Karpas-422 (cell line): ENCODE measurements around the gene SLC38A5. TPM values are rescaled to one million over a fixed set of nuclear protein-coding genes. Genes with fewer than 3 reads are reported as not detected.
A peak's percentile ranks its signal among the peaks of the same experiment; 100 is the strongest.
"Not testable (repeated sequence)": the region's sequence is repeated elsewhere in the genome, so short reads cannot be mapped to it uniquely, and the experiment has no call there.

Experiments used
- DNase-seq: peaks from one replicate; pipeline ENCODE4 v3.0.0-alpha.2; 2015
- H2AFZ ChIP-seq: fragments of 200-600 bp; sonication (generic); 2 replicates; pipeline ENCODE4 v1.6.1; 2014; ENCODE audit warnings: antibody characterized with exemption, low read length, mixed read lengths
- H3K27ac ChIP-seq: fragments of 200-600 bp; sonication (generic); 2 replicates; pipeline ENCODE4 v1.5.1; 2014; ENCODE audit warnings: mild to moderate bottlenecking, low read length, moderate library complexity
- H3K27me3 ChIP-seq: fragments of 200-600 bp; sonication (generic); 2 replicates; pipeline ENCODE4 v1.6.1; 2014; ENCODE audit warnings: low read length, mixed read lengths
- H3K36me3 ChIP-seq: fragments of 200-600 bp; sonication (generic); 2 replicates; pipeline ENCODE4 v1.6.1; 2014; ENCODE audit warnings: low read length, mixed read lengths; ENCODE audit not compliant: insufficient read depth
- H3K4me1 ChIP-seq: fragments of 200-600 bp; sonication (generic); 2 replicates; pipeline ENCODE4 v1.6.1; 2014; ENCODE audit warnings: mild to moderate bottlenecking, low read length, mixed read lengths
- H3K4me2 ChIP-seq: fragments of 200-600 bp; sonication (generic); 2 replicates; pipeline ENCODE4 v1.6.1; 2014; ENCODE audit warnings: low read length, low read depth, mild to moderate bottlenecking; ENCODE audit not compliant: poor library complexity, severe bottlenecking
- H3K4me3 ChIP-seq: fragments of 200-600 bp; sonication (generic); 2 replicates; pipeline ENCODE4 v1.5.1; 2014; ENCODE audit warnings: mild to moderate bottlenecking, antibody characterized with exemption, low read length, mixed read lengths
- H3K79me2 ChIP-seq: fragments of 200-600 bp; sonication (generic); 2 replicates; pipeline ENCODE4 v1.6.1; 2014; ENCODE audit warnings: mild to moderate bottlenecking, low read length, mixed read lengths
- H3K9ac ChIP-seq: fragments of 200-600 bp; sonication (generic); 2 replicates; pipeline ENCODE4 v1.6.0; 2014; ENCODE audit warnings: low read length
- H3K9me2 ChIP-seq: fragments of 200-600 bp; sonication (generic), shearing (Covaris generic); replicated peaks from 2 replicates; pipeline ENCODE4 v1.6.0; 2014; ENCODE audit warnings: mild to moderate bottlenecking, low read length, moderate library complexity; ENCODE audit not compliant: insufficient read depth
- H3K9me3 ChIP-seq: fragments of 300-700, 200-600 bp; sonication (generic); 2 replicates; pipeline ENCODE4 v1.6.1; 2014; ENCODE audit warnings: low read length, mixed read lengths
- H4K20me1 ChIP-seq: fragments of 200-600 bp; sonication (generic); 2 replicates; pipeline ENCODE4 v1.6.1; 2014; ENCODE audit warnings: mild to moderate bottlenecking, antibody characterized with exemption, low read length, low read depth; ENCODE audit not compliant: insufficient read depth
- total RNA-seq: library from RNA; depleted of rRNA; stranded (reverse); fragments of >200 nt; shearing (Covaris generic); gene quantifications from 2 replicates; pipeline ENCODE4 v1.2.3, GENCODE V29; 2014; ENCODE audit warnings: low replicate concordance; rRNA removed

The SLC38A5 gene
- total RNA-seq: not detected in 2 replicates

GRCh38 chrX:48470110-48470832 lies at the start of gene SLC38A5:
Gene SLC38A5, minus strand, starts transcription at chrX:48470260. Its CDS starts 2,336 bp downstream, at chrX:48467924.
- no peak within 1 kb of the TSS for H3K27ac ChIP-seq
- H3K4me1 ChIP-seq: peaks cover 4% of the 10 kb centered on the region
- no peak within 1 kb of the TSS for H2AFZ ChIP-seq
- no peaks in the 10 kb centered on the region for H3K27me3 ChIP-seq
- H3K9ac ChIP-seq: no peak within 1 kb of the TSS
- no peak within 1 kb of the TSS for H3K4me2 ChIP-seq
- no peaks in the 10 kb centered on the region for H4K20me1 ChIP-seq
- H3K9me3 ChIP-seq: no peaks in the 10 kb centered on the region
- DNase-seq: peak; percentile 33
- H3K4me3 ChIP-seq: no peak within 1 kb of the TSS
- no peaks in the 10 kb centered on the region for H3K79me2 ChIP-seq
- no peaks in the 10 kb centered on the region for H3K36me3 ChIP-seq
- H3K9me2 ChIP-seq: no peaks in the 10 kb centered on the region

GRCh38 chrX:48519481-48519880 lies 49.4 kb upstream of the SLC38A5 start:
- H3K9me3 ChIP-seq, H3K4me2 ChIP-seq, H2AFZ ChIP-seq, H3K36me3 ChIP-seq, H3K27ac ChIP-seq, H3K27me3 ChIP-seq, H4K20me1 ChIP-seq, DNase-seq, H3K4me3 ChIP-seq, H3K9ac ChIP-seq, H3K79me2 ChIP-seq, H3K9me2 ChIP-seq: not testable (repeated sequence)
- H3K4me1 ChIP-seq: peaks cover 16% of the 10 kb centered on the region

- H3K27me3 ChIP-seq: no peaks in the 10 kb centered on the region
- no peak overlapping the region for H3K4me3 ChIP-seq
- DNase-seq: no peak
- H3K4me1 ChIP-seq: peaks cover 18% of the 10 kb centered on the region
- H3K9me3 ChIP-seq: no peaks in the 10 kb centered on the region
- no peak overlapping the region for H3K27ac ChIP-seq
- no peak overlapping the region for H3K4me2 ChIP-seq
- H3K79me2 ChIP-seq: peaks cover under 1% of the 10 kb centered on the region
- H3K36me3 ChIP-seq: no peaks in the 10 kb centered on the region
- no peaks in the 10 kb centered on the region for H3K9me2 ChIP-seq
- H3K9ac ChIP-seq: no peak overlapping the region
- no peak overlapping the region for H2AFZ ChIP-seq
- H4K20me1 ChIP-seq: no peaks in the 10 kb centered on the region
Measured at GRCh38 chrX:48516987-48517386, 46.9 kb upstream of the SLC38A5 start.

- no peaks in the 10 kb centered on the region for H3K9me3 ChIP-seq
- H3K79me2 ChIP-seq: no peaks in the 10 kb centered on the region
- no peak for DNase-seq
- H4K20me1 ChIP-seq: no peaks in the 10 kb centered on the region
- H3K9ac ChIP-seq: no peak overlapping the region
- H3K27ac ChIP-seq: no peak overlapping the region
- no peak overlapping the region for H3K4me3 ChIP-seq
- H3K4me1 ChIP-seq: peaks cover 17% of the 10 kb centered on the region
- H3K27me3 ChIP-seq: no peaks in the 10 kb centered on the region
- H3K9me2 ChIP-seq: no peaks in the 10 kb centered on the region
- no peak overlapping the region for H2AFZ ChIP-seq
- H3K4me2 ChIP-seq: no peak overlapping the region
- H3K36me3 ChIP-seq: no peaks in the 10 kb centered on the region
Measured at GRCh38 chrX:48516285-48516684, 46.2 kb upstream of the SLC38A5 start.

GRCh38 chrX:48515842-48516241 lies 45.8 kb upstream of the SLC38A5 start:
- Histone ChIP-seq H3K27ac (no peak overlapping the region), H3K9me2 (no peaks in the 10 kb centered on the region), H3K4me3 (no peak overlapping the region), H3K4me2 (no peak overlapping the region), H3K79me2 (no peaks in the 10 kb centered on the region), H2AFZ (no peak overlapping the region), H3K36me3 (no peaks in the 10 kb centered on the region), H3K27me3 (no peaks in the 10 kb centered on the region), H3K9me3 (no peaks in the 10 kb centered on the region), H3K9ac (no peak overlapping the region), H4K20me1 (no peaks in the 10 kb centered on the region), H3K4me1 (peaks cover 12% of the 10 kb centered on the region)
- no peak for DNase-seq

- H3K9me3 ChIP-seq: no peaks in the 10 kb centered on the region
- H3K27me3 ChIP-seq: no peaks in the 10 kb centered on the region
- no peaks in the 10 kb centered on the region for H3K9me2 ChIP-seq
- no peak overlapping the region for H3K4me2 ChIP-seq
- H3K79me2 ChIP-seq: no peaks in the 10 kb centered on the region
- no peak overlapping the region for H3K4me3 ChIP-seq
- no peak overlapping the region for H2AFZ ChIP-seq
- no peak overlapping the region for H3K27ac ChIP-seq
- no peak for DNase-seq
- H4K20me1 ChIP-seq: no peaks in the 10 kb centered on the region
- H3K4me1 ChIP-seq: peaks cover 10% of the 10 kb centered on the region
- no peak overlapping the region for H3K9ac ChIP-seq
- H3K36me3 ChIP-seq: no peaks in the 10 kb centered on the region
Measured at GRCh38 chrX:48514868-48515460, 44.9 kb upstream of the SLC38A5 start.

- Histone ChIP-seq H3K4me2 (no peak overlapping the region), H3K9ac (no peak overlapping the region), H3K79me2 (no peaks in the 10 kb centered on the region), H2AFZ (no peak overlapping the region), H3K9me3 (no peaks in the 10 kb centered on the region), H4K20me1 (peaks cover 4% of the 10 kb centered on the region; the same call in 1 of the 2 replicates), H3K4me1 (peaks cover 12% of the 10 kb centered on the region), H3K9me2 (no peaks in the 10 kb centered on the region), H3K36me3 (no peaks in the 10 kb centered on the region), H3K27me3 (no peaks in the 10 kb centered on the region), H3K4me3 (no peak overlapping the region), H3K27ac (no peak overlapping the region)
- DNase-seq: no peak
Measured at GRCh38 chrX:48514126-48514806, 44.2 kb upstream of the SLC38A5 start.

GRCh38 chrX:48513670-48514069 lies 43.6 kb upstream of the SLC38A5 start:
- Histone ChIP-seq H3K9ac (no peak overlapping the region), H3K4me1 (peaks cover 16% of the 10 kb centered on the region), H3K79me2 (no peaks in the 10 kb centered on the region), H2AFZ (no peak overlapping the region), H3K4me2 (no peak overlapping the region), H3K27me3 (no peaks in the 10 kb centered on the region), H3K9me2 (no peaks in the 10 kb centered on the region), H3K4me3 (no peak overlapping the region), H3K27ac (no peak overlapping the region), H3K9me3 (no peaks in the 10 kb centered on the region), H3K36me3 (no peaks in the 10 kb centered on the region), H4K20me1 (peaks cover 4% of the 10 kb centered on the region; the same call in 1 of the 2 replicates)
- no peak for DNase-seq
